ENCODE measurements around the gene TAF9.
"Not testable (repeated sequence)": the region's sequence is repeated elsewhere in the genome, so short reads cannot be mapped to it uniquely, and the experiment has no call there.

TAF9 gene

GRCh38 chr5:69369340-69370121 is at the start of gene TAF9, which contains the start of the genes AK6 and RAD17:
TSS of gene TAF9 (minus strand) at chr5:69369520. CDS start at chr5:69365737, 3,783 bp downstream.
TSS of gene AK6 (minus strand) at chr5:69369520. CDS start at chr5:69369490, 30 bp downstream.
TSS of gene RAD17 (plus strand) at chr5:69369818. CDS start at chr5:69372209, 2,391 bp downstream.
- H3K27me3 Mint-ChIP-seq, result no peaks in the 10 kb centered on the region
- ATAC-seq (replicated peaks; ENCODE audit: extremely low read depth, poor library complexity, severe bottlenecking), result peak; percentile 89
- peaks cover 47% of the 10 kb centered on the region for H3K36me3 Mint-ChIP-seq (ENCODE audit: insufficient read depth)
- DNase-seq (ENCODE audit: low spot score in 2 of 2), result peak; percentile 90
- H3K4me1 Mint-ChIP-seq, result peaks cover 30% of the 10 kb centered on the region
- peak within 1 kb of the TSS; percentile 98 for H3K27ac Mint-ChIP-seq (ENCODE audit: low read depth)
- H3K9me3 Mint-ChIP-seq, result no peaks in the 10 kb centered on the region
- peak within 1 kb of the TSS; percentile 90 for H3K4me3 Mint-ChIP-seq

GRCh38 chr5:69418554-69418953 is 49.2 kb upstream of the TAF9 start:
- no peak overlapping the region for H3K4me3 Mint-ChIP-seq
- H3K27ac Mint-ChIP-seq (ENCODE audit: low read depth), result no peak overlapping the region
- peaks cover 4% of the 10 kb centered on the region for H3K36me3 Mint-ChIP-seq (ENCODE audit: insufficient read depth)
- no peaks in the 10 kb centered on the region for H3K27me3 Mint-ChIP-seq
- ATAC-seq (replicated peaks; ENCODE audit: extremely low read depth, poor library complexity, severe bottlenecking), result no peak
- H3K9me3 Mint-ChIP-seq, result no peaks in the 10 kb centered on the region
- H3K4me1 Mint-ChIP-seq, result no peaks in the 10 kb centered on the region
- DNase-seq (ENCODE audit: low spot score in 2 of 2), result no peak

GRCh38 chr5:69416699-69417098 is 47.4 kb upstream of the TAF9 start:
- Mint-ChIP-seq H3K36me3 (ENCODE audit: insufficient read depth) (peaks cover 10% of the 10 kb centered on the region), H3K27me3 (no peaks in the 10 kb centered on the region), H3K4me3 (no peak overlapping the region), H3K27ac (ENCODE audit: low read depth) (no peak overlapping the region), H3K9me3 (no peaks in the 10 kb centered on the region), H3K4me1 (no peaks in the 10 kb centered on the region)
- ATAC-seq (replicated peaks; ENCODE audit: extremely low read depth, poor library complexity, severe bottlenecking), result no peak
- DNase-seq (ENCODE audit: low spot score in 2 of 2), result no peak

- Mint-ChIP-seq H3K27me3 (no peaks in the 10 kb centered on the region), H3K9me3 (no peaks in the 10 kb centered on the region), H3K36me3 (ENCODE audit: insufficient read depth) (peaks cover 12% of the 10 kb centered on the region), H3K4me1 (no peaks in the 10 kb centered on the region), H3K4me3 (peak overlapping the region; percentile 13), H3K27ac (ENCODE audit: low read depth) (no peak overlapping the region)
- DNase-seq (ENCODE audit: low spot score in 2 of 2) (no peak), ATAC-seq (replicated peaks; ENCODE audit: extremely low read depth, poor library complexity, severe bottlenecking) (no peak)
Observed at GRCh38 chr5:69416180-69416579, 46.9 kb upstream of the TAF9 start.

GRCh38 chr5:69415584-69415958 is 46.3 kb upstream of the TAF9 start:
- H3K36me3 Mint-ChIP-seq (ENCODE audit: insufficient read depth), result peaks cover 12% of the 10 kb centered on the region
- DNase-seq (ENCODE audit: low spot score in 2 of 2), result no peak
- no peak overlapping the region for H3K27ac Mint-ChIP-seq (ENCODE audit: low read depth)
- peak overlapping the region; percentile 13 for H3K4me3 Mint-ChIP-seq
- H3K27me3 Mint-ChIP-seq, result no peaks in the 10 kb centered on the region
- no peaks in the 10 kb centered on the region for H3K9me3 Mint-ChIP-seq
- no peaks in the 10 kb centered on the region for H3K4me1 Mint-ChIP-seq
- ATAC-seq (replicated peaks; ENCODE audit: extremely low read depth, poor library complexity, severe bottlenecking), result no peak

- Mint-ChIP-seq H3K27ac (ENCODE audit: low read depth) (no peak within 1 kb of the TSS), H3K9me3 (no peaks in the 10 kb centered on the region)
- peak; percentile 46 for ATAC-seq (replicated peaks; ENCODE audit: extremely low read depth, poor library complexity, severe bottlenecking)
Observed at GRCh38 chr5:69414885-69415583, 45.7 kb upstream of the TAF9 start, which contains the start of gene MARVELD2. TSS of gene MARVELD2 (plus strand) at chr5:69415116. CDS start at chr5:69419386, 4,270 bp downstream.

GRCh38 chr5:69404659-69405330 is 35.5 kb upstream of the TAF9 start:
- H3K27ac Mint-ChIP-seq (ENCODE audit: low read depth), result no peak overlapping the region
- DNase-seq (ENCODE audit: low spot score in 2 of 2), result no peak
- ATAC-seq (replicated peaks; ENCODE audit: extremely low read depth, poor library complexity, severe bottlenecking), result no peak
- H3K27me3 Mint-ChIP-seq, result no peaks in the 10 kb centered on the region
- H3K36me3 Mint-ChIP-seq (ENCODE audit: insufficient read depth), result peaks cover 39% of the 10 kb centered on the region
- H3K9me3 Mint-ChIP-seq, result no peaks in the 10 kb centered on the region
- H3K4me1 Mint-ChIP-seq, result no peaks in the 10 kb centered on the region
- H3K4me3 Mint-ChIP-seq, result no peak overlapping the region

More at GRCh38 chr5:69414885-69415583, 45.7 kb upstream of the TAF9 start, which contains the start of gene MARVELD2:
- Mint-ChIP-seq H3K36me3 (ENCODE audit: insufficient read depth) (peaks cover 12% of the 10 kb centered on the region), H3K4me1 (no peaks in the 10 kb centered on the region), H3K27me3 (no peaks in the 10 kb centered on the region), H3K4me3 (peak within 1 kb of the TSS; percentile 54)
- DNase-seq (ENCODE audit: low spot score in 2 of 2), result no peak

GRCh38 chr5:69378376-69378775 is 9.1 kb upstream of the TAF9 start:
- H3K36me3 Mint-ChIP-seq (ENCODE audit: insufficient read depth), result peaks cover 27% of the 10 kb centered on the region
- H3K9me3 Mint-ChIP-seq, result no peaks in the 10 kb centered on the region
- H3K4me3 Mint-ChIP-seq, result no peak overlapping the region
- H3K27ac Mint-ChIP-seq (ENCODE audit: low read depth), result no peak overlapping the region
- no peaks in the 10 kb centered on the region for H3K27me3 Mint-ChIP-seq
- DNase-seq (ENCODE audit: low spot score in 2 of 2) (no peak), ATAC-seq (replicated peaks; ENCODE audit: extremely low read depth, poor library complexity, severe bottlenecking) (no peak)
- no peaks in the 10 kb centered on the region for H3K4me1 Mint-ChIP-seq

- DNase-seq (ENCODE audit: low spot score in 2 of 2) (no peak), ATAC-seq (replicated peaks; ENCODE audit: extremely low read depth, poor library complexity, severe bottlenecking) (no peak)
- Mint-ChIP-seq H3K4me3 (no peak overlapping the region), H3K9me3 (no peaks in the 10 kb centered on the region), H3K27me3 (no peaks in the 10 kb centered on the region), H3K4me1 (peaks cover 4% of the 10 kb centered on the region), H3K27ac (ENCODE audit: low read depth) (no peak overlapping the region), H3K36me3 (ENCODE audit: insufficient read depth) (peaks cover 20% of the 10 kb centered on the region)
Observed at GRCh38 chr5:69374911-69375446, 5.7 kb upstream of the TAF9 start.

GRCh38 chr5:69372394-69372793 is 3.1 kb upstream of the TAF9 start:
- no peak overlapping the region for H3K4me3 Mint-ChIP-seq
- H3K27me3 Mint-ChIP-seq, result no peaks in the 10 kb centered on the region
- no peaks in the 10 kb centered on the region for H3K9me3 Mint-ChIP-seq
- ATAC-seq (replicated peaks; ENCODE audit: extremely low read depth, poor library complexity, severe bottlenecking) (no peak), DNase-seq (ENCODE audit: low spot score in 2 of 2) (no peak)
- H3K36me3 Mint-ChIP-seq (ENCODE audit: insufficient read depth), result peaks cover 31% of the 10 kb centered on the region
- H3K27ac Mint-ChIP-seq (ENCODE audit: low read depth), result peak overlapping the region; percentile 44
- H3K4me1 Mint-ChIP-seq, result peaks cover 19% of the 10 kb centered on the region

GRCh38 chr5:69370335-69370734 is 1.0 kb upstream of the TAF9 start:
- not testable (repeated sequence) for H3K9me3 Mint-ChIP-seq; DNase-seq (ENCODE audit: low spot score in 2 of 2); H3K27me3 Mint-ChIP-seq; ATAC-seq (replicated peaks; ENCODE audit: extremely low read depth, poor library complexity, severe bottlenecking)
- Mint-ChIP-seq H3K4me3 (peak overlapping the region; percentile 90), H3K4me1 (peaks cover 25% of the 10 kb centered on the region), H3K27ac (ENCODE audit: low read depth) (peak overlapping the region; percentile 98), H3K36me3 (ENCODE audit: insufficient read depth) (peaks cover 42% of the 10 kb centered on the region)

All from central memory CD8-positive, alpha-beta T cell (primary cell).